PC-3 (cell line): Measurements from ENCODE around the gene TMEM219. TPM values are rescaled to one million over a fixed set of nuclear protein-coding genes. Genes with fewer than 3 reads are reported as not detected.

Experiments
- ATAC-seq: fragments of 200-7000 bp; cut with Tn5 transposase; 2 replicates; pipeline ENCODE4 v1.9.1; 2020; ENCODE audit warnings: mild to moderate bottlenecking, moderate library complexity
- BruUV-seq: library from RNA; stranded (reverse); fragments of 400-500 nt; replicated peaks from 2 replicates; lab custom pipeline; 2021; lab: Mats Ljungman, UMichigan
- CTCF ChIA-PET: fragments of 300-600 bp; sonication (Branson Sonifier 250); formaldehyde crosslinking; loops from one replicate; lab custom pipeline; 2022; ENCODE audit warnings: antibody characterized with exemption; lab: Charles Lee
- POLR2A ChIA-PET: fragments of 300-600 bp; sonication (Branson Sonifier 250); formaldehyde crosslinking; loops from one replicate; lab custom pipeline; 2022; ENCODE audit warnings: antibody characterized with exemption; ENCODE audit not compliant: unreplicated experiment; lab: Charles Lee
- DNase-seq: peaks from one replicate; pipeline ENCODE4 v3.0.0-alpha.2; 2015
- H2AFZ ChIP-seq: fragments of 300-600 bp; sonication (generic); 2 replicates; pipeline ENCODE4 v1.6.0; 2016; ENCODE audit warnings: antibody characterized with exemption, low read length
- H3F3A ChIP-seq: fragments of 300-600 bp; sonication (generic); one replicate; pipeline ENCODE4 v1.6.0; 2017; ENCODE audit warnings: antibody characterized with exemption, low read length, control low read depth, mild to moderate bottlenecking; ENCODE audit not compliant: unreplicated experiment
- H3K27ac ChIP-seq: fragments of 300-600 bp; sonication (generic); 2 replicates; pipeline ENCODE4 v1.5.1; 2016; ENCODE audit warnings: mild to moderate bottlenecking, low read length
- H3K27me3 ChIP-seq: fragments of 300-600 bp; sonication (generic); 2 replicates; pipeline ENCODE4 v1.6.1; 2016; ENCODE audit warnings: low read length, mixed read lengths
- H3K36me3 ChIP-seq: fragments of 300-600 bp; sonication (generic); 2 replicates; pipeline ENCODE4 v1.6.1; 2016; ENCODE audit warnings: low read depth, mixed run types, low read length, mixed read lengths
- H3K4me1 ChIP-seq: fragments of 300-600 bp; sonication (generic); 2 replicates; pipeline ENCODE4 v1.5.1; 2016; ENCODE audit warnings: low read length; ENCODE audit not compliant: insufficient read depth
- H3K4me2 ChIP-seq: fragments of 300-600 bp; sonication (generic); 2 replicates; pipeline ENCODE4 v1.6.0; 2016; ENCODE audit warnings: low read length
- H3K4me3 ChIP-seq: fragments of 300-600 bp; sonication (generic); 2 replicates; pipeline ENCODE4 v1.5.1; 2016; ENCODE audit warnings: mild to moderate bottlenecking, low read length, mixed read lengths
- H3K79me2 ChIP-seq: fragments of 300-600 bp; sonication (generic); 2 replicates; pipeline ENCODE4 v1.6.1; 2017; ENCODE audit warnings: low read length, mixed read lengths
- H3K9ac ChIP-seq: fragments of 300-600 bp; sonication (generic); 2 replicates; pipeline ENCODE4 v1.6.0; 2016; ENCODE audit warnings: mild to moderate bottlenecking, low read length
- H3K9me2 ChIP-seq: fragments of 300-600 bp; sonication (generic); replicated peaks from 2 replicates; pipeline ENCODE4 v1.6.1; 2016; ENCODE audit warnings: mixed run types, low read length, mixed read lengths
- H3K9me3 ChIP-seq: fragments of 300-600 bp; sonication (generic); 2 replicates; pipeline ENCODE4 v1.6.1; 2016; ENCODE audit warnings: low read length, mixed read lengths
- H4K20me1 ChIP-seq: fragments of 300-600 bp; sonication (generic); 2 replicates; pipeline ENCODE4 v1.6.1; 2016; ENCODE audit warnings: low read length, mixed read lengths
- EZH2 ChIP-seq: fragments of 300-600 bp; sonication (generic); IDR thresholded peaks from one replicate; pipeline ENCODE4 v1.6.1; 2017; ENCODE audit warnings: antibody characterized with exemption, mild to moderate bottlenecking, low read length; ENCODE audit not compliant: unreplicated experiment
- EZH2phosphoT487 ChIP-seq: fragments of 300-600 bp; sonication (generic); IDR thresholded peaks from 2 replicates; pipeline ENCODE4 v1.6.1; 2018; ENCODE audit warnings: mild to moderate bottlenecking, antibody characterized with exemption, low read length, borderline replicate concordance
- intact Hi-C: fragments of 100-400 bp; cut with micrococcal nuclease; formaldehyde crosslinking; loops from 2 replicates; pipeline ENCODE4 v1.9.0; 2023
- total RNA-seq: library from RNA; depleted of rRNA; stranded (reverse); fragments of >200 nt; gene quantifications from 2 replicates; pipeline ENCODE4 v1.2.3, GENCODE V29; 2014
- TF ChIP-seq, protein P1 (sequence below): fragments of 300-600 bp; sonication (generic); conservative IDR thresholded peaks from 2 replicates; pipeline ENCODE4 v1.5.1; 2017; ENCODE audit warnings: antibody characterized with exemption, low read depth, mild to moderate bottlenecking, low read length

The TMEM219 gene
- total RNA-seq, 1 experiment from 2014 or later = 60.9 TPM

DNA sequence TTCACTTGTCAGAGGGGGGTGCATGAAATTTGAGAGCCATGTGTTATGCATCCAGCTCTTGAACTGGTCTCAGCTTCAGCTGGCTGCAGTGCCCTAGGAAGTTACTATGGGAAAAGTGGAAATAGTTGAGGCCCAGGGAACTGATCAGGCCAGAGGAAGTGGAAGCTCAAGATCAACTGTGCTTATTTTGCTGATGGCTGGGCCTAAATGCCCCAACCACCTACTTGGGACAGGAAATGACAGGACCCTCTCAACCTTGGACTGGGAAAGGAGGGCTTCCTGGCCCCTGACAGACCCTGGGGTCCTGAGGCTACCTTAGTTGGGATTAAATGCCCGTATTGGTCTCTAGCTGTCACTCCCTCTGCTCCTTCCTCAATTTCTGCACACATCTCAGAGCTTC is 10.6 kb downstream of the TMEM219 start:
- Histone ChIP-seq H3K4me2 (no peak overlapping the region), H3K36me3 (no peaks in the 10 kb centered on the region), H3K9me2 (no peaks in the 10 kb centered on the region), H3K27ac (no peak overlapping the region), H3K4me3 (no peak overlapping the region), H2AFZ (no peak overlapping the region), H3K27me3 (no peaks in the 10 kb centered on the region), H3K4me1 (peaks cover 22% of the 10 kb centered on the region), H3K79me2 (peaks cover 38% of the 10 kb centered on the region), H3K9ac (no peak overlapping the region), H4K20me1 (peaks cover 26% of the 10 kb centered on the region), H3F3A (no peaks in the 10 kb centered on the region), H3K9me3 (no peaks in the 10 kb centered on the region)
- no peak for DNase-seq
- intact Hi-C loops = loop anchor here (5.0 kb wide), 1 partner anchor 45 kb away; the partner anchor contains the start of gene KCTD13
- ChIA-PET POLR2A (interaction anchor here (0.6 kb wide), 1 partner anchor 28 kb away, joined by 3 read pairs; no protein-coding TSS in a partner anchor), CTCF (interaction anchor here (0.6 kb wide), 1 partner anchor 72 kb away, joined by 15 read pairs; the partner anchor contains the start of gene ASPHD1)
- no TSS peak for BruUV-seq
- ATAC-seq = no peak
- TF ChIP-seq, protein P1, sequence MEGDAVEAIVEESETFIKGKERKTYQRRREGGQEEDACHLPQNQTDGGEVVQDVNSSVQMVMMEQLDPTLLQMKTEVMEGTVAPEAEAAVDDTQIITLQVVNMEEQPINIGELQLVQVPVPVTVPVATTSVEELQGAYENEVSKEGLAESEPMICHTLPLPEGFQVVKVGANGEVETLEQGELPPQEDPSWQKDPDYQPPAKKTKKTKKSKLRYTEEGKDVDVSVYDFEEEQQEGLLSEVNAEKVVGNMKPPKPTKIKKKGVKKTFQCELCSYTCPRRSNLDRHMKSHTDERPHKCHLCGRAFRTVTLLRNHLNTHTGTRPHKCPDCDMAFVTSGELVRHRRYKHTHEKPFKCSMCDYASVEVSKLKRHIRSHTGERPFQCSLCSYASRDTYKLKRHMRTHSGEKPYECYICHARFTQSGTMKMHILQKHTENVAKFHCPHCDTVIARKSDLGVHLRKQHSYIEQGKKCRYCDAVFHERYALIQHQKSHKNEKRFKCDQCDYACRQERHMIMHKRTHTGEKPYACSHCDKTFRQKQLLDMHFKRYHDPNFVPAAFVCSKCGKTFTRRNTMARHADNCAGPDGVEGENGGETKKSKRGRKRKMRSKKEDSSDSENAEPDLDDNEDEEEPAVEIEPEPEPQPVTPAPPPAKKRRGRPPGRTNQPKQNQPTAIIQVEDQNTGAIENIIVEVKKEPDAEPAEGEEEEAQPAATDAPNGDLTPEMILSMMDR = no peak
- TF ChIP-seq EZH2phosphoT487 (no peak), EZH2 (no peak)

DNA sequence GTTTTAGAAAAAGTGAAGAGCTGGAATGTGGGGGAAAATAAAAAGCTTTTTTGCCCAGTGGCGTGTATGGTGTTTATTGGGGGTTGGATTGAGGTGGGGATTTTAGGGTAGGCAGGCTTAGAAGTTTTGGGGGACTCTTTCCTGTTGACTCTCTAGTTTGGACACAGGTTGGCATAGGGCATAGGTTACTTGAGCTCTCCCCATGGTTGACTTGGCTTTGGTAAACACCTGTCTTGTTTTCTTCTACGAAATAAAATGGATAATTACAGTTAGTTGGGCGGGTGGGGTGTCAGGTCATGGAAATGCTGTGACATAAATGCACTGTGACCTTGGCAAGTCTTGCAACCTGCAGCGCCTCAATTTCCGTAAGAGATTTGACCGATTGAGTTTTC is 11.1 kb downstream of the TMEM219 start:
- peaks cover 22% of the 10 kb centered on the region for H3K4me1 ChIP-seq
- H3K9ac ChIP-seq = no peak overlapping the region
- ChIA-PET POLR2A (interaction anchor here (0.6 to 0.9 kb wide), 6 partner anchors 29 to 161 kb away, joined by 3 to 6 read pairs (median 4); partner anchors contain the start of genes ALDOA, ASPHD1, KCTD13 and SEZ6L2), CTCF (interaction anchor here (0.5 to 0.8 kb wide), 3 partner anchors 11 to 272 kb away, joined by 5 to 15 read pairs (median 5); partner anchors contain the start of genes ASPHD1 and TMEM219)
- BruUV-seq = no TSS peak
- H3F3A ChIP-seq = no peaks in the 10 kb centered on the region
- ATAC-seq (no peak), DNase-seq (no peak)
- peaks cover 26% of the 10 kb centered on the region for H4K20me1 ChIP-seq
- no peaks in the 10 kb centered on the region for H3K27me3 ChIP-seq
- H3K79me2 ChIP-seq = peaks cover 43% of the 10 kb centered on the region
- H3K9me2 ChIP-seq = no peaks in the 10 kb centered on the region
- TF ChIP-seq, protein P1 = no peak
- TF ChIP-seq EZH2phosphoT487 (no peak), EZH2 (no peak)
- no peak overlapping the region for H3K4me2 ChIP-seq
- intact Hi-C loops = loop anchor here (5.0 kb wide), 1 partner anchor 46 kb away; the partner anchor contains the start of gene KCTD13
- peak overlapping the region; percentile 31; the same call in 1 of the 2 replicates for H2AFZ ChIP-seq
- H3K9me3 ChIP-seq = no peaks in the 10 kb centered on the region
- H3K4me3 ChIP-seq = no peak overlapping the region
- H3K27ac ChIP-seq = no peak overlapping the region
- H3K36me3 ChIP-seq = peaks cover 4% of the 10 kb centered on the region; the same call in 1 of the 2 replicates
